Neural cell (in vitro differentiated cells): Measurements from ENCODE around the gene MYO10. TPM values are rescaled to one million over a fixed set of nuclear protein-coding genes. Genes with fewer than 3 reads are reported as not detected.
A peak's percentile ranks its signal among the peaks of the same experiment; 100 is the strongest.

Experiments
- H2AFZ ChIP-seq: fragments of 200-600, 300-800 bp; sonication (generic), shearing (Covaris generic); 2 replicates; pipeline ENCODE4 v1.6.0; 2014; ENCODE audit warnings: low read depth, mild to moderate bottlenecking, antibody characterized with exemption, low read length, moderate library complexity
- H3F3A ChIP-seq: fragments of 200-600 bp; shearing (Covaris generic); 2 replicates; pipeline ENCODE4 v1.6.1; 2016; ENCODE audit warnings: mild to moderate bottlenecking, moderate library complexity, mixed read lengths, antibody characterized with exemption, low read length; ENCODE audit not compliant: insufficient read depth, poor library complexity, severe bottlenecking
- H3K27ac ChIP-seq: fragments of 200-600, 300-800 bp; sonication (generic), shearing (Covaris generic); 2 replicates; pipeline ENCODE4 v1.5.1; 2014; ENCODE audit warnings: mild to moderate bottlenecking, low read length, moderate library complexity
- H3K27me3 ChIP-seq: fragments of 300-800, 200-600 bp; sonication (generic), shearing (Covaris generic); 2 replicates; pipeline ENCODE4 v1.6.0; 2014; ENCODE audit warnings: mild to moderate bottlenecking, low read depth, low read length, moderate library complexity; ENCODE audit not compliant: insufficient read depth
- H3K36me3 ChIP-seq: fragments of 300-800, 200-600 bp; sonication (generic), shearing (Covaris generic); 2 replicates; pipeline ENCODE4 v1.5.1; 2014; ENCODE audit warnings: mild to moderate bottlenecking, antibody characterized with exemption, low read length, moderate library complexity; ENCODE audit not compliant: insufficient read depth
- H3K4me2 ChIP-seq: fragments of 300-800, 200-600 bp; sonication (generic), shearing (Covaris generic); 2 replicates; pipeline ENCODE4 v1.6.0; 2014; ENCODE audit warnings: mild to moderate bottlenecking, low read length
- H3K4me3 ChIP-seq: fragments of 300-800, 200-600 bp; sonication (generic), shearing (Covaris generic); 2 replicates; pipeline ENCODE4 v1.5.1; 2014; ENCODE audit warnings: mild to moderate bottlenecking, low read length, moderate library complexity
- H3K79me2 ChIP-seq: fragments of 200-600 bp; shearing (Covaris generic); replicated peaks from 2 replicates; pipeline ENCODE4 v1.6.0; 2014; ENCODE audit warnings: mild to moderate bottlenecking, low read length, moderate library complexity; ENCODE audit not compliant: insufficient read depth
- H3K9ac ChIP-seq: fragments of 300-800, 200-600 bp; sonication (generic), shearing (Covaris generic); 2 replicates; pipeline ENCODE4 v1.6.1; 2016; ENCODE audit warnings: mild to moderate bottlenecking, low read length, mixed read lengths
- H3K9me2 ChIP-seq: fragments of 200-600 bp; shearing (Covaris generic); 2 replicates; pipeline ENCODE4 v1.6.1; 2016; ENCODE audit warnings: mild to moderate bottlenecking, low read length, mixed read lengths; ENCODE audit not compliant: insufficient read depth
- H3K9me3 ChIP-seq: fragments of 200-600, 300-800 bp; sonication (generic), shearing (Covaris generic); 2 replicates; pipeline ENCODE4 v1.6.1; 2016; ENCODE audit warnings: mild to moderate bottlenecking, mixed run types, low read length, moderate library complexity, mixed read lengths
- H4K20me1 ChIP-seq: fragments of 200-600 bp; shearing (Covaris generic); 2 replicates; pipeline ENCODE4 v1.6.1; 2016; ENCODE audit warnings: mild to moderate bottlenecking, mixed run types; ENCODE audit not compliant: insufficient read depth
- CTCF ChIP-seq: fragments of 450-650 bp; IDR thresholded peaks from 2 replicates; pipeline ENCODE4 v1.5.1; 2014; ENCODE audit warnings: antibody characterized with exemption, mild to moderate bottlenecking, moderate library complexity; ENCODE audit not compliant: poor library complexity, severe bottlenecking
- EP300 ChIP-seq: fragments of 450-650 bp; conservative IDR thresholded peaks from 2 replicates; pipeline ENCODE4 v1.6.1; 2014; ENCODE audit warnings: antibody characterized with exemption, mild to moderate bottlenecking, moderate library complexity; ENCODE audit not compliant: poor library complexity, severe bottlenecking
- EZH2 ChIP-seq: fragments of 200-600, 300-800 bp; shearing (Covaris generic), sonication (generic); IDR thresholded peaks from 2 replicates; pipeline ENCODE4 v1.6.1; 2014; ENCODE audit warnings: antibody characterized with exemption, low read length, borderline replicate concordance, mild to moderate bottlenecking; ENCODE audit not compliant: insufficient read depth, poor library complexity, severe bottlenecking
- MXI1 ChIP-seq: fragments of 450-650 bp; conservative IDR thresholded peaks from 2 replicates; pipeline ENCODE4 v1.6.1; 2014; ENCODE audit warnings: antibody characterized with exemption, mild to moderate bottlenecking; ENCODE audit not compliant: poor library complexity, severe bottlenecking
- POLR2AphosphoS5 ChIP-seq: IDR thresholded peaks from 2 replicates; pipeline ENCODE4 v1.6.1; 2012
- RAD21 ChIP-seq: fragments of 450-650 bp; conservative IDR thresholded peaks from 2 replicates; pipeline ENCODE4 v1.6.1; 2014; ENCODE audit warnings: antibody characterized with exemption, mild to moderate bottlenecking, moderate library complexity
- REST ChIP-seq: IDR thresholded peaks from 2 replicates; pipeline ENCODE4 v1.6.1; 2012; ENCODE audit warnings: borderline replicate concordance
- SMC3 ChIP-seq: fragments of 450-650 bp; conservative IDR thresholded peaks from 2 replicates; pipeline ENCODE4 v1.6.1; 2014; ENCODE audit warnings: antibody characterized with exemption, mild to moderate bottlenecking, moderate library complexity; ENCODE audit not compliant: poor library complexity
- TAF1 ChIP-seq: IDR thresholded peaks from 2 replicates; pipeline ENCODE4 v1.6.1; 2012; ENCODE audit warnings: low read depth
- polyA plus RNA-seq: library from polyadenylated mRNA; depleted of rRNA; stranded (reverse); fragments of >200 nt; gene quantifications from 2 replicates; pipeline ENCODE4 v1.2.3, GENCODE V29; 2014

Gene MYO10
- polyA plus RNA-seq, 1 donor from 2014 or later, result 3.2 TPM

GRCh38 chr5:16935231-16936149 lies 598 bp downstream of the MYO10 start:
- peaks cover 5% of the 10 kb centered on the region for H3K79me2 ChIP-seq
- peak overlapping the region; percentile 84 for H3K4me2 ChIP-seq
- TF ChIP-seq RAD21, result no peak
- TF ChIP-seq TAF1, result peak; percentile 52
- peak; percentile 66 for TF ChIP-seq MXI1
- TF ChIP-seq SMC3, result no peak
- no peak for TF ChIP-seq EP300
- peak; percentile 31 for TF ChIP-seq CTCF
- no peak for TF ChIP-seq REST

GRCh38 chr5:16934677-16935153 lies 1.4 kb downstream of the MYO10 start:
- TF ChIP-seq CTCF, result no peak
- TF ChIP-seq REST, result no peak
- TF ChIP-seq MXI1, result no peak
- peak; percentile 37 for TF ChIP-seq POLR2AphosphoS5
- no peak for TF ChIP-seq EZH2
- no peak for TF ChIP-seq TAF1
- no peaks in the 10 kb centered on the region for H3F3A ChIP-seq
- peak overlapping the region; percentile 84 for H3K4me2 ChIP-seq
- H3K9me3 ChIP-seq, result no peaks in the 10 kb centered on the region
- no peaks in the 10 kb centered on the region for H3K9me2 ChIP-seq
- peak overlapping the region; percentile 93 for H3K4me3 ChIP-seq
- H3K27ac ChIP-seq, result no peak overlapping the region
- H3K9ac ChIP-seq, result no peak overlapping the region
- H3K36me3 ChIP-seq, result no peaks in the 10 kb centered on the region
- H3K27me3 ChIP-seq, result peaks cover 40% of the 10 kb centered on the region
- peaks cover 5% of the 10 kb centered on the region for H3K79me2 ChIP-seq
- no peak overlapping the region for H2AFZ ChIP-seq
- no peaks in the 10 kb centered on the region for H4K20me1 ChIP-seq

More at GRCh38 chr5:16935231-16936149, 598 bp downstream of the MYO10 start:
- peak overlapping the region; percentile 52 for H3K9ac ChIP-seq
- H3F3A ChIP-seq, result no peaks in the 10 kb centered on the region
- no peaks in the 10 kb centered on the region for H3K9me3 ChIP-seq
- H3K9me2 ChIP-seq, result no peaks in the 10 kb centered on the region
- H4K20me1 ChIP-seq, result no peaks in the 10 kb centered on the region
- H2AFZ ChIP-seq, result peak overlapping the region; percentile 78
- no peaks in the 10 kb centered on the region for H3K36me3 ChIP-seq
- H3K27ac ChIP-seq, result no peak overlapping the region
- peaks cover 40% of the 10 kb centered on the region for H3K27me3 ChIP-seq
- peak overlapping the region; percentile 93 for H3K4me3 ChIP-seq
